Measurements from ENCODE around the gene CHST11. TPM values are rescaled to one million over a fixed set of nuclear protein-coding genes. Genes with fewer than 3 reads are reported as not detected.

Gene CHST11
- total and polyA plus RNA-seq, 3 donors from 2014 or later = 5.1 to 36.9 (median 23.9) TPM

- WGBS, 2 donors = 86 to 90% methylated on average over 4 to 5 of the region's 5 CpGs
- peak overlapping the region in 1 of 2 donors; percentile 38 for H3K27ac ChIP-seq
- intact Hi-C loops (cut with DNase I; ENCODE audit: low total_unique reads) = no loop called here
- H3K9me3 ChIP-seq = no peaks in the 10 kb centered on the region
- peaks cover 25% of the 10 kb centered on the region for H3K4me1 ChIP-seq
- no peak for DNase-seq
- TF ChIP-seq CTCF (IDR thresholded peaks at IDR 0.05) (no peak), POLR2A (IDR thresholded peaks at IDR 0.05) (no peak)
- no peak overlapping the region for H3K4me3 ChIP-seq
- no peaks in the 10 kb centered on the region for H3K36me3 ChIP-seq (ENCODE audit: low read depth, missing control alignments)
- H3K27me3 ChIP-seq = no peaks in the 10 kb centered on the region
Measured at GRCh38 chr12:104618691-104619090, 161.9 kb downstream of the CHST11 start.

- Histone ChIP-seq H3K36me3 (ENCODE audit: low read depth, missing control alignments) (no peaks in the 10 kb centered on the region), H3K27me3 (no peaks in the 10 kb centered on the region), H3K27ac (peak overlapping the region in 1 of 2 donors; percentile 38), H3K4me1 (peaks cover 25% of the 10 kb centered on the region), H3K4me3 (no peak overlapping the region), H3K9me3 (no peaks in the 10 kb centered on the region)
- no peak for DNase-seq
- intact Hi-C loops (cut with DNase I; ENCODE audit: low total_unique reads) = no loop called here
- WGBS, 2 donors = 41 to 46% methylated on average over 7 of the region's 7 CpGs
- no peak for TF ChIP-seq CTCF (IDR thresholded peaks at IDR 0.05)
- no peak for TF ChIP-seq POLR2A (IDR thresholded peaks at IDR 0.05)
Measured at GRCh38 chr12:104619305-104619704, 162.6 kb downstream of the CHST11 start.

GRCh38 chr12:104620837-104621531, 164.2 kb downstream of the CHST11 start:
- DNase-seq = peak; percentile 41
- Histone ChIP-seq H3K27ac (peak overlapping the region; percentile 44 to 52), H3K27me3 (no peaks in the 10 kb centered on the region), H3K36me3 (ENCODE audit: low read depth, missing control alignments) (no peaks in the 10 kb centered on the region), H3K4me3 (no peak overlapping the region), H3K9me3 (no peaks in the 10 kb centered on the region), H3K4me1 (peaks cover 27% of the 10 kb centered on the region)
- 41 to 72% methylated on average over 5 of the region's 5 CpGs for WGBS, 2 donors
- no peak for TF ChIP-seq POLR2A (IDR thresholded peaks at IDR 0.05)
- no peak for TF ChIP-seq CTCF (IDR thresholded peaks at IDR 0.05)
- intact Hi-C loops (cut with DNase I; ENCODE audit: low total_unique reads) = no loop called here

- WGBS, 2 donors = 61 to 63% methylated on average over 2 to 3 of the region's 3 CpGs
- no peak for DNase-seq
- no peaks in the 10 kb centered on the region for H3K27me3 ChIP-seq
- no peak overlapping the region for H3K27ac ChIP-seq
- intact Hi-C loops (cut with DNase I; ENCODE audit: low total_unique reads) = no loop called here
- no peaks in the 10 kb centered on the region for H3K36me3 ChIP-seq (ENCODE audit: low read depth, missing control alignments)
- peaks cover 34% of the 10 kb centered on the region for H3K4me1 ChIP-seq
- H3K9me3 ChIP-seq = no peaks in the 10 kb centered on the region
- TF ChIP-seq CTCF (IDR thresholded peaks at IDR 0.05) (no peak), POLR2A (IDR thresholded peaks at IDR 0.05) (no peak)
- no peak overlapping the region for H3K4me3 ChIP-seq
Measured at GRCh38 chr12:104622928-104623327, 166.2 kb downstream of the CHST11 start.

- Histone ChIP-seq H3K9me3 (no peaks in the 10 kb centered on the region), H3K36me3 (ENCODE audit: low read depth, missing control alignments) (no peaks in the 10 kb centered on the region), H3K27me3 (no peaks in the 10 kb centered on the region), H3K4me1 (peaks cover 37% of the 10 kb centered on the region), H3K27ac (no peak overlapping the region), H3K4me3 (no peak overlapping the region)
- 51 to 64% methylated on average over 7 of the region's 7 CpGs for WGBS, 2 donors
- intact Hi-C loops (cut with DNase I; ENCODE audit: low total_unique reads) = no loop called here
- TF ChIP-seq CTCF (IDR thresholded peaks at IDR 0.05) = no peak
- TF ChIP-seq POLR2A (IDR thresholded peaks at IDR 0.05) = no peak
- DNase-seq = no peak
Measured at GRCh38 chr12:104623883-104624282, 167.1 kb downstream of the CHST11 start.
